HUES6 (cell line): ENCODE data around the gene IGDCC3.

Experiments
- H3K27ac ChIP-seq: 2 replicates; pipeline ENCODE4 v1.7.0; 2013; ENCODE audit warnings: low read depth, mild to moderate bottlenecking, low read length, inconsistent platforms
- H3K27me3 ChIP-seq: 2 replicates; pipeline ENCODE4 v1.6.1; 2013; ENCODE audit warnings: low read length; ENCODE audit not compliant: control insufficient read depth, insufficient read depth
- H3K36me3 ChIP-seq: 2 replicates; pipeline ENCODE4 v1.6.1; 2013; ENCODE audit warnings: low read length; ENCODE audit not compliant: control insufficient read depth, insufficient read depth
- H3K4me1 ChIP-seq: 2 replicates; pipeline ENCODE4 v1.6.1; 2013; ENCODE audit warnings: low read length; ENCODE audit not compliant: control insufficient read depth, insufficient read depth
- H3K4me3 ChIP-seq: 2 replicates; pipeline ENCODE4 v1.5.1; 2013; ENCODE audit warnings: low read depth, low read length
- H3K9ac ChIP-seq: one replicate; pipeline ENCODE4 v1.6.1; 2013; ENCODE audit warnings: mild to moderate bottlenecking, low read length
- H3K9me3 ChIP-seq: 2 replicates; pipeline ENCODE4 v1.6.1; 2013; ENCODE audit warnings: low read depth, low read length; ENCODE audit not compliant: control insufficient read depth, insufficient read depth

Gene IGDCC3

DNA sequence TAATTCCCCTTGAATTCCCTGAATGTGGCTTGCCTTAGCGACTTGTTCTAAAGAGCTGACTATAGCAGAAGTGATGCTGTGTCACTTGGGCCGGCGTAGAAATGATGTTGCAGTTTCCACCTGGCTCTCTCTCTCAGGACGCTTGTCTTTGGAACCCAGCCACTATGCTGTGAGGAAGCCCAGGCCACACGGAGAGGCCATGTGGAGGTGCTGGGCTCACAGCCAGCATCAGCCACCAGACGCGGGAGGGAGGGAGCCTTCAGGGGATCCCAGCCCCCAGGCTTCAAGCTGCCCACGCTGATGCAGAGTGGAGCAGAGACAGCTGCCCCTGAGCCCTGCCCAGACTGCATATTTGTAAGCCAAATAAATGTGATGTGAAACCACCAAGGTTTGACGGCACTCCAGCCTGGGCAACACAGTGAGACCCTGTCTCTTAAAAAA, 54.7 kb downstream of the IGDCC3 start:
- no peaks in the 10 kb centered on the region for H3K36me3 ChIP-seq
- no peak overlapping the region for H3K27ac ChIP-seq
- no peaks in the 10 kb centered on the region for H3K27me3 ChIP-seq
- H3K9ac ChIP-seq: no peak overlapping the region
- H3K4me3 ChIP-seq: no peak overlapping the region
- peaks cover 8% of the 10 kb centered on the region; the same call in 1 of the 2 replicates for H3K4me1 ChIP-seq
- H3K9me3 ChIP-seq: no peaks in the 10 kb centered on the region

DNA sequence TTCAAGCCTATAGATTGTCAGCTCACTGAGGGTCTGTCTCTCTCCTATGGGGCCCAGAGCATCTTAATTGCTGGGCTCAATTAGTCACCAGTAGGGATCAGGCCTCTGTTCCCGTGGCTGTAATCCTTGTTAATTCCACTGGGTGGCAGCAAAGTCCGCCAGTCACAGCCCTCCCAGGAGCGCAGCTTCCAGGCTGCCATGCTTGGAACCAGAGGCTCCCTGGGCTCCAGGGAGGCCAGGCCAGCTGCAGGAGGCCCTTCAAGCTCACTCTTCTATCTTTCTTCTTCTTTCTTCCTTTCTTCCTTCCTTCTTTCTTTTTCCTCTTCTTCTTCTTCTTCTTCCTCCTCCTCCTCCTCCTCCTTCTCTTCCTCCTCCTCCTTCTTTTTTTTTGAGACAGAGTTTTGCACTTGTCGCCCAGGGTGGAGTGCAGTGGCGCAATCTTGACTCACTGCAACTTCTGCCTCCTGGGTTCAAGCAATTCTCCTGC, 58.9 kb downstream of the IGDCC3 start:
- Histone ChIP-seq H3K4me3 (no peak overlapping the region), H3K36me3 (no peaks in the 10 kb centered on the region), H3K27me3 (no peaks in the 10 kb centered on the region), H3K27ac (no peak overlapping the region), H3K9me3 (no peaks in the 10 kb centered on the region), H3K4me1 (no peaks in the 10 kb centered on the region), H3K9ac (no peak overlapping the region)

DNA sequence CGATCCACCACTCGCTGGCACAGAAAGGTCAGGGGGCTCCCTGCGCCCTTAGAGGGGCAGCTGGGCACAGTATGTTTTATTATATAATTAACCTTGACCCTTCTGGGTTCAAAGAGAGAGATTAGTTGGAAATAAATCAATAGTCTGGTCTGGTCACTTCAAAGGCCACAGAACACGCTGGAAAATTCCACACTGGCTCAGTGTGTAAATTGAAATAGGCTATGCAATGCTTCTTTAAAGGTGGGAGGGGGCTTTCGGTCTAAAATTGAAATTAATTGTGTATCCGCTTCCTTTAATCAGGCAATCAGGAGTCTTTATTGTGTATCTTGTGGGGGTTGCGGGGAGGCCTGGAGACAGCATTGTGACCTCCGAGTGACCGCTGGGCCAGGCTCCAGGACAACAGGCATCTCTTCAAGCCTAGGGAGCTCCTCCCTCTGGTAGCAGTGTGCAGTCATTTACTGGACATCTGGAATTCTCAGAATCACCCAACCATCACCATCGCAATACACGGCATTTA, 65.3 kb downstream of the IGDCC3 start:
- Histone ChIP-seq H3K9ac (no peak overlapping the region), H3K9me3 (no peaks in the 10 kb centered on the region), H3K27ac (no peak overlapping the region), H3K4me3 (no peak overlapping the region), H3K36me3 (no peaks in the 10 kb centered on the region), H3K27me3 (no peaks in the 10 kb centered on the region), H3K4me1 (peaks cover 5% of the 10 kb centered on the region; the same call in 1 of the 2 replicates)

DNA sequence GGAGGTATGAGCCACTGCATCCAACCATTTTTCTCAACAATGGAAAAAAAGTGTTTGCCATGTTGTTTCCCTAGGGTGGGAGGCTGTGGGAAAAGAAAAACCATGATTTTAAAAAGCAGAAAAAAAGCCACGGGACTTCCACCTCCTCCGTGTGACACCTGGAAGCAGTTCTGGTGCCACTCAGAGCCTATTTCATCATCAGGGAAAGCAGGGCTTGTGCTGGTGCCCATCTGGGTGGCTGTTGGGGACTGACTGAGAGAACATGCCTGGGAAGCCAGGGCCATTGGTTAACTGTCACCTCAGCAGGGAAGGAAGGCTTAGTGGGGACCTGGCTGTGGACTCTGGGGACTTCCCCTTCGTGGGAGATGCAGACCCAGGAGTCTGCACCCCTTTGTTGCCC, 66.0 kb downstream of the IGDCC3 start:
- H3K4me1 ChIP-seq: peaks cover 5% of the 10 kb centered on the region; the same call in 1 of the 2 replicates
- no peaks in the 10 kb centered on the region for H3K9me3 ChIP-seq
- no peak overlapping the region for H3K27ac ChIP-seq
- H3K36me3 ChIP-seq: no peaks in the 10 kb centered on the region
- no peak overlapping the region for H3K4me3 ChIP-seq
- no peaks in the 10 kb centered on the region for H3K27me3 ChIP-seq
- H3K9ac ChIP-seq: no peak overlapping the region

DNA sequence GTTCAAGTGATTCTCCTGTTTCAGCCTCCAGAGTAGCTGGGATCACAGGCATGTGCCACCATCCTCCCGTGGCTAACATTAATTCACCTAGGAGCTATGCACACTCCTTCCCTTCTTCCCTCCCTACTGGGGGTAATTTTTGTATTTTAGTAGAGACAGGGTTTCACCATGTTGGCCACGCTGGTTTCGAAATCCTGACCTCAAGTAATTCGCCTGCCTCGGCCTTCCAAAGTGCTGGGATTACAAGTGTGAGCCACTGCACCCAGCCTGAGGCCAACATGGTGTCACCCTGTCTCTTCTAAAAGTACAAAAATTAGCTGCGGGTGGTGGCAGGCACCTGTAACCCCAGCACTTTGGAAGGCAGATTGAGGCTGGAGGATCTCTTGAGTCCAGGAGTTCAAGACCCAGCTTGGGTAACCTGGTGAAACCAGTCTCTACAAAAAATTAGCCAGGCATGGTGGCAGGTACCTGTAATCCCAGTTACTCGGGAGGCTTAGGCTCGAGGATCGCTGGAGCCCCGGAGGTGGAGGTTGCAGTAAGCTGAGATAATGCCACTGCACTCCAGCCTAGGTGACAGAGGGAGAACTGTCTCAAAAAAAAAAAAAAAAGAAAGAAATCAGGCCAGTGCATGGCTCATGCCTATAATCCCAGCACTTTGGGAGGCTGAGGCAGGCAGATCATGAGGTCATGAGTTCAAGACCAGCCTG, 67.2 kb downstream of the IGDCC3 start:
- no peaks in the 10 kb centered on the region for H3K36me3 ChIP-seq
- H3K27ac ChIP-seq: no peak overlapping the region
- peaks cover 5% of the 10 kb centered on the region; the same call in 1 of the 2 replicates for H3K4me1 ChIP-seq
- H3K9me3 ChIP-seq: no peaks in the 10 kb centered on the region
- no peak overlapping the region for H3K9ac ChIP-seq
- no peaks in the 10 kb centered on the region for H3K27me3 ChIP-seq
- no peak overlapping the region for H3K4me3 ChIP-seq

DNA sequence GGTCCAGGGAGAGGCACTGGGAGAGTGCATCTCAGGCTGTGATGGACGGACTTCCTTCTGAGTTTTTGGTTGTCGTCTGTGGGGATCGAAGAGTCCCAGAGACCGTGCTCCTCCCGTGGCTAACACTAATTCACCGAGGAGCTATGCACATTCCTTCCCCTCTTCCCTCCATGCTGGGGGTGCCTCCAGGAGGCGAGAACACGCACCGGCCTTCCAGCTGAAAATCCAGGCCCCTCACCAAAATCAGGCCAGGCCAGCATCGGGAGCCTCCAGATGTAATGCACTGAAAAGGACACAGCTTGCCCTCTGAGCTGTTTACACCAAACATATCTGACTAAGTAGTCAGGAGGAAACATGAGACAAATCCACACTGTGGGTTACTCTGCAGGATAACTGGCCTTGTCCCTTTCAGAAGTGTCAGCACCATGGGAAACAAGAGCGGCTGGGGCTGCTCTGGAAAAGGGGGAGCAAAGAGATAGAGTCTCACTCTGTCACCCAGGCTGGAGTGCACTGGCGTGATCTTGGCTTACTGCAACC, 67.9 kb downstream of the IGDCC3 start:
- Histone ChIP-seq H3K9ac (no peak overlapping the region), H3K9me3 (no peaks in the 10 kb centered on the region), H3K27ac (no peak overlapping the region), H3K4me3 (no peak overlapping the region), H3K36me3 (no peaks in the 10 kb centered on the region), H3K4me1 (peaks cover 5% of the 10 kb centered on the region; the same call in 1 of the 2 replicates), H3K27me3 (no peaks in the 10 kb centered on the region)

DNA sequence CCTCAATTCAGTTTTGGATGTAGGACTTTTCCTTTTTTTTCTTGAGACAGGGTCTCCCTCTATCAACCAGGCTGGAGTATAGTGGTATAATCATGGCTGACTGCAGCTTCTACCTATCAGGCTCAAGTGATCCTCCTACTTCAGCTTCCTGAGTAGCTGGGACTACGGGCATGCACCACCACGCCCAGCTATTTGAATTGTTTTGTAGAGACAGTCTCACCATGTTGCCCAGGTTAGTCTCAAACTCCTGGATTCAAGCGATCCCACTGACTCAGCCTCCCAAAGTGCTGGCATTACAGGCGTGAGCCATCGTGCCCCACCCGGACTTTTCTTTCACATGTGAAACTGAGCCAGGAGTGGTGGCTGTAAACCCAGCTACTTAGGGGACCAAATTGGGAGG, 69.8 kb downstream of the IGDCC3 start:
- Histone ChIP-seq H3K9me3 (no peaks in the 10 kb centered on the region), H3K9ac (no peak overlapping the region), H3K4me3 (no peak overlapping the region), H3K27ac (no peak overlapping the region), H3K4me1 (peaks cover 13% of the 10 kb centered on the region), H3K27me3 (no peaks in the 10 kb centered on the region), H3K36me3 (no peaks in the 10 kb centered on the region)

DNA sequence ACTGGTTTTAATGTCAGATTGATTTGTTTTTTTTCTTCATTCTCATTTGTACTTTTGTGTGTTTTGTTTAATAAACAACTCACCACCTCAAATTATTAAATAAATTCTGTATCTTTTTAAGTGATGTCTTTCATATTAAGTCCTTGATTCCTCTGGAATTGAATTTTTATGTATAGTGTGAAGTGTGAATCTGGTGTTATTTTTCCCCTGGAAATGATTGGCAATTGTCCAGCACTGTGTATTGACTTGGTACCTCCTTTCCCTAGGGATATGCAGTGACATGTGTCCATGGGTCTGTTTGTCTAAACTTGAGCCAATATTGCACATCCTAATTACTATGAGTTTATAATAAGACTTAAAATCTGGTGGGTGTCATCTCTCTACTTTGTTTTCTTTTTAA, 71.3 kb downstream of the IGDCC3 start:
- Histone ChIP-seq H3K9ac (no peak overlapping the region), H3K27ac (no peak overlapping the region), H3K4me1 (peaks cover 13% of the 10 kb centered on the region)

DNA sequence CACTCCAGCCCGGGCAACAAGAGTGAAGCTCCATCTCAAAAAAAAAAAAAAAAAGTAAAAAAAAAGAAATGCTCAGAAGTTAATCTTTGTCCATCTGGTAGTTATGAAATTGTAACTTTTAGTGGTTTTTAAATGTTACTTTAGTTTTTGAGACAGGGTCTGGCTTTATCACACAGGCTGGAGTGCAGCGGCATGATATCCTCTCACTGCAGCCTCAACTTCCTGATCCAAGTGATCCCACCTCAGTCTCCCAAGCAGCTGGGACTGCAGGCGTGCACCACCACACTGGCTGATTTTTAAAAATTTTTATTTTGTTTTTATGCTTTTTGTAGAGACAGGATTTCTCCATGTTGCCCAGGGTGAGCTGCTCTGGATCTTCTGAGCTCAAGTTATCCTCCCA, 72.0 kb downstream of the IGDCC3 start:
- Histone ChIP-seq H3K27ac (no peak overlapping the region), H3K9ac (no peak overlapping the region), H3K27me3 (no peaks in the 10 kb centered on the region), H3K4me3 (no peak overlapping the region), H3K36me3 (no peaks in the 10 kb centered on the region), H3K4me1 (peaks cover 13% of the 10 kb centered on the region), H3K9me3 (no peaks in the 10 kb centered on the region)

More for the DNA sequence above, 71.3 kb downstream of the IGDCC3 start:
- no peaks in the 10 kb centered on the region for H3K36me3 ChIP-seq
- no peaks in the 10 kb centered on the region for H3K27me3 ChIP-seq
- H3K4me3 ChIP-seq: no peak overlapping the region
- H3K9me3 ChIP-seq: no peaks in the 10 kb centered on the region

DNA sequence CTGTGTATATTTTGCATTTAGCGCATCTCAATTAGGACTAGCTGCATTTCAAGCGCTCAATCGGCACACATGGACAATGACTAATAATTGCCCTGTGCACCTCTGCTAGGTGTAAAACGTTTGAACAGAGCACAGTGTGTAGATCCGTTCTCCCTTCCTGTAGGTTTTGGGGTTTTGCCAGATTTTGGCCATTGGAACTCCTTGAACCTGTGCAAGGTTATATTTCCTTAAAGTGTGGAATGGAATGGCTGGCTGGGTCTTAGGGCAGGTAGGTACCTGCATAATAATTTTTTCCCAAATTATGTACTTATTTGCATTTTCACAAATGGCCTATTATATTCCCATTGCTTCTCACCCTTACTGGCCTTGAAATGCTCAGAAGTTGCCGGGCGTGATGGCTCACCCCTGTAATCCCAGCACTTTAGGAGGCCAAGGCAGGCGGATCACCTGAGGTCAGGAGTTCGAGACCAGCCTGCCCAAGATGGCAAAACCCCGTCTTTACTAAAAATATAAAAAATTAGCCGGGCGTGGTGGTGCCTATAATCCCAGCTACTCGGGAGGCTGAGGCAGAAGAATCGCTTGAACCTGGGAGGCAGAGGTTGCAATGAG, 72.5 kb downstream of the IGDCC3 start:
- H3K9ac ChIP-seq: no peak overlapping the region
- H3K27me3 ChIP-seq: no peaks in the 10 kb centered on the region
- no peaks in the 10 kb centered on the region for H3K9me3 ChIP-seq
- peak overlapping the region; percentile 17 for H3K4me3 ChIP-seq
- peaks cover 13% of the 10 kb centered on the region for H3K4me1 ChIP-seq
- H3K36me3 ChIP-seq: no peaks in the 10 kb centered on the region
- no peak overlapping the region for H3K27ac ChIP-seq
